CD14-positive monocyte (primary cell): ENCODE measurements around the gene CYP2R1. TPM values are rescaled to one million over a fixed set of nuclear protein-coding genes. Genes with fewer than 3 reads are reported as not detected.

Experiments
- DNase-seq, 3 donors: peaks; one replicate each; pipeline ENCODE4 v3.0.0-alpha.2; 2011 to 2022
- H2AFZ ChIP-seq: 2 replicates; pipeline ENCODE4 v1.6.0; 2012; ENCODE audit warnings: mild to moderate bottlenecking, low read depth, low read length, inconsistent platforms; ENCODE audit not compliant: insufficient read depth, poor library complexity, severe bottlenecking
- H3K27ac ChIP-seq, 2 donors: 1 replicate in 1 of 2; 2 replicates in 1 of 2; pipeline ENCODE4 v1.5.1; 2012 to 2013; ENCODE audit warnings: low read length in 2 of 2, control low read depth in 1 of 2, inconsistent platforms in 1 of 2, low read depth in 1 of 2, mild to moderate bottlenecking in 1 of 2
- H3K27me3 ChIP-seq, 2 donors: one replicate each; pipeline versions ENCODE4 v1.6.0 to v1.6.1; 2011 to 2013; ENCODE audit warnings: low read length in 2 of 2; ENCODE audit not compliant: control insufficient read depth in 2 of 2, insufficient read depth in 2 of 2
- H3K36me3 ChIP-seq, 2 donors: replicated peaks in 1 of 2; 1 replicate in 1 of 2; 2 replicates in 1 of 2; pipeline versions ENCODE4 v1.5.1 to v1.6.1; 2012 to 2013; ENCODE audit warnings: low read length in 2 of 2, control low read depth in 1 of 2, inconsistent platforms in 1 of 2, mild to moderate bottlenecking in 1 of 2; ENCODE audit not compliant: insufficient read depth in 2 of 2, control insufficient read depth in 1 of 2
- H3K4me1 ChIP-seq, 2 donors: 1 replicate in 1 of 2; 2 replicates in 1 of 2; pipeline versions ENCODE4 v1.5.1 to v1.6.1; 2012 to 2013; ENCODE audit warnings: low read length in 2 of 2, control low read depth in 1 of 2, inconsistent platforms in 1 of 2, mild to moderate bottlenecking in 1 of 2, moderate library complexity in 1 of 2; ENCODE audit not compliant: insufficient read depth in 2 of 2, control insufficient read depth in 1 of 2
- H3K4me2 ChIP-seq: replicated peaks from 2 replicates; pipeline ENCODE3; 2012; ENCODE audit warnings: low read length, moderate library complexity, mild to moderate bottlenecking; ENCODE audit not compliant: poor library complexity, severe bottlenecking; ENCODE audit errors: extremely low read depth
- H3K4me3 ChIP-seq, 3 experiments: fragments of 200-600 bp in 1 of 3; sonication (generic) in 1 of 3; replicated peaks in 1 of 3; 1 replicate in 2 of 3; 2 replicates in 1 of 3; pipeline ENCODE4 v1.5.1; 2011 to 2013; ENCODE audit warnings: low read length in 3 of 3, mild to moderate bottlenecking in 3 of 3, control low read depth in 2 of 3, low read depth in 2 of 3, inconsistent platforms in 1 of 3, moderate library complexity in 1 of 3
- H3K79me2 ChIP-seq: 2 replicates; pipeline ENCODE4 v1.6.0; 2012; ENCODE audit warnings: mild to moderate bottlenecking, control low read depth, inconsistent platforms, low read length, moderate library complexity; ENCODE audit not compliant: insufficient read depth
- H3K9ac ChIP-seq: 2 replicates; pipeline ENCODE4 v1.6.0; 2017; ENCODE audit warnings: low read length, mild to moderate bottlenecking; ENCODE audit not compliant: insufficient read depth, poor library complexity, severe bottlenecking
- H3K9me3 ChIP-seq, 2 donors: replicated peaks in 1 of 2; 1 replicate in 1 of 2; 2 replicates in 1 of 2; pipeline versions ENCODE4 v1.5.1 to v1.6.1; 2012 to 2013; ENCODE audit warnings: low read length in 2 of 2, control low read depth in 1 of 2; ENCODE audit not compliant: control insufficient read depth in 1 of 2, insufficient read depth in 1 of 2
- H4K20me1 ChIP-seq: 2 replicates; pipeline ENCODE4 v1.6.0; 2012; ENCODE audit warnings: mild to moderate bottlenecking, low read length, control low read depth, moderate library complexity; ENCODE audit not compliant: insufficient read depth
- H3K27ac Mint-ChIP-seq, 7 donors: one replicate each; pipeline ENCODE4 v1.8.0; 2020; ENCODE audit warnings: mild to moderate bottlenecking in 7 of 7, mixed read lengths in 7 of 7, moderate library complexity in 6 of 7, inconsistent platforms in 2 of 7
- H3K27me3 Mint-ChIP-seq, 3 donors: one replicate each; pipeline ENCODE4 v1.8.0; 2021 to 2022; ENCODE audit warnings: low read depth in 3 of 3, mild to moderate bottlenecking in 3 of 3, mixed read lengths in 3 of 3, moderate library complexity in 3 of 3, inconsistent platforms in 1 of 3
- H3K36me3 Mint-ChIP-seq, 2 donors: one replicate each; pipeline ENCODE4 v1.8.0; 2020; ENCODE audit warnings: mixed read lengths in 2 of 2, inconsistent platforms in 1 of 2, mild to moderate bottlenecking in 1 of 2
- H3K4me1 Mint-ChIP-seq: one replicate; pipeline ENCODE4 v1.8.0; 2020; ENCODE audit warnings: mild to moderate bottlenecking, mixed read lengths
- H3K4me3 Mint-ChIP-seq, 2 donors: one replicate each; pipeline ENCODE4 v1.8.0; 2020; ENCODE audit warnings: mild to moderate bottlenecking in 2 of 2, mixed read lengths in 2 of 2, moderate library complexity in 1 of 2
- H3K9me3 Mint-ChIP-seq, 7 donors: one replicate each; pipeline ENCODE4 v1.8.0; 2020 to 2022; ENCODE audit warnings: mixed read lengths in 7 of 7, mild to moderate bottlenecking in 6 of 7, moderate library complexity in 6 of 7, inconsistent platforms in 2 of 7
- CTCF ChIP-seq: fragments of 200-600 bp; IDR thresholded peaks from one replicate; pipeline ENCODE4 v1.8.0; 2022; ENCODE audit warnings: antibody characterized with exemption, mild to moderate bottlenecking
- WGBS: methylation state at CpG from one replicate; pipeline ENCODE4 v1.1.5; 2013; ENCODE audit warnings: missing lambda C conversion rate; ENCODE audit not compliant: insufficient coverage; 5-methylcytosine and 5-hydroxymethylcytosine counted together
- intact Hi-C, 2 donors: fragments of 100-400 bp; cut with micrococcal nuclease; formaldehyde crosslinking; loops; one replicate each; pipeline versions ENCODE4 v1.15.0 to v1.15.1; 2023
- polyA plus RNA-seq, 3 donors: library from polyadenylated mRNA; depleted of rRNA in 1 of 3; unstranded in 2 of 3; stranded (reverse) in 1 of 3; fragments of 300-500 nt in 2 of 3; fragments of >200 nt in 1 of 3; fragmentation: Illumina TruSeq in 2 of 3; gene quantifications; 1 replicate in 2 of 3; 2 replicates in 1 of 3; pipeline ENCODE4 v1.2.3, GENCODE V29; 2012 to 2021

Gene CYP2R1
- polyA plus RNA-seq, 3 donors: 5.4 to 8.3 (median 7.0) TPM

DNA sequence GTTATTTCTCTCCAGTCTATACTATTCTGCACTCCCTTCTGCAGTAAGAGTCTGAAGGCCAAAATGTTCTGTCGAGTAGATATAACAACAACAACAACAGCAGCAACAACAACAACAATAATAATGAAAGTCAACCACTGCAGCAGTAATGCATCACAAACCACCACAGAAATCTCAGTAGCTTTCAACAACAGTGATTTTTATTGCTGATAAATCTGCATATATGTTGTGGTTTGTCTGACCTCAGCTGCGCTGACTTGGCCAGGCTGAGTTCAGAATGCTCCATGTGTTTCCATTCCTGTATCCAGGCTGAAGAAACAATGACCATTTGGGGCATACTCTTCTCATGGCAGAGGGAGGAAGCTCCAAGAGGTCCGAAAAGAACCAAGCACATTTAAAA, 32.3 kb upstream of the CYP2R1 start:
- intact Hi-C loops: no loop called here
- Histone ChIP-seq H3K79me2 (no peaks in the 10 kb centered on the region), H2AFZ (no peak overlapping the region), H3K4me2 (no peak overlapping the region), H3K4me1 (no peaks in the 10 kb centered on the region), H3K9ac (no peak overlapping the region), H3K4me3 (no peak overlapping the region), H3K27me3 (peaks cover 0 to 4% of the 10 kb centered on the region in 2 donors), H3K36me3 (no peaks in the 10 kb centered on the region), H4K20me1 (no peaks in the 10 kb centered on the region), H3K9me3 (no peaks in the 10 kb centered on the region), H3K27ac (no peak overlapping the region)
- WGBS: 100% methylated on average over 2 of the region's 3 CpGs
- Mint-ChIP-seq H3K27ac (no peak overlapping the region), H3K27me3 (peaks cover 2 to 6% (median 3%) of the 10 kb centered on the region in 3 donors), H3K4me1 (no peaks in the 10 kb centered on the region), H3K36me3 (no peaks in the 10 kb centered on the region), H3K9me3 (peaks cover 2 to 11% (median 5%) of the 10 kb centered on the region in 7 donors), H3K4me3 (no peak overlapping the region)
- no peak for DNase-seq
- no peak for TF ChIP-seq CTCF

- no peak for TF ChIP-seq CTCF
- Histone ChIP-seq H3K79me2 (no peaks in the 10 kb centered on the region), H3K9ac (no peak overlapping the region), H3K27ac (no peak overlapping the region), H3K9me3 (no peaks in the 10 kb centered on the region), H4K20me1 (no peaks in the 10 kb centered on the region), H3K4me3 (no peak overlapping the region), H2AFZ (no peak overlapping the region), H3K4me2 (no peak overlapping the region), H3K27me3 (peaks cover 2 to 4% of the 10 kb centered on the region in 2 donors), H3K4me1 (no peaks in the 10 kb centered on the region), H3K36me3 (no peaks in the 10 kb centered on the region)
- no peaks in the 10 kb centered on the region for H3K36me3 Mint-ChIP-seq
- H3K27me3 Mint-ChIP-seq: peaks cover 6 to 18% (median 14%) of the 10 kb centered on the region in 3 donors
- intact Hi-C loops: no loop called here
- H3K9me3 Mint-ChIP-seq: peaks cover 0 to 16% (median 7%) of the 10 kb centered on the region in 7 donors
- DNase-seq: no peak
- no peak overlapping the region for H3K4me3 Mint-ChIP-seq
- no peaks in the 10 kb centered on the region for H3K4me1 Mint-ChIP-seq
- H3K27ac Mint-ChIP-seq: no peak overlapping the region
- no CpG with 5 or more reads among the region's 1 CpG for WGBS
These were observed 24.4 kb upstream of the CYP2R1 start for GRCh38 chr11:14916403-14916802.
